Measurements from ENCODE around the gene MFRP. TPM values are rescaled to one million over a fixed set of nuclear protein-coding genes. Genes with fewer than 3 reads are reported as not detected.
A peak's percentile ranks its signal among the peaks of the same experiment; 100 is the strongest.

Gene MFRP
- total and polyA plus RNA-seq, 2 donors (not counting 1 experiment from before 2014, with no cell fraction given), result not detected

DNA sequence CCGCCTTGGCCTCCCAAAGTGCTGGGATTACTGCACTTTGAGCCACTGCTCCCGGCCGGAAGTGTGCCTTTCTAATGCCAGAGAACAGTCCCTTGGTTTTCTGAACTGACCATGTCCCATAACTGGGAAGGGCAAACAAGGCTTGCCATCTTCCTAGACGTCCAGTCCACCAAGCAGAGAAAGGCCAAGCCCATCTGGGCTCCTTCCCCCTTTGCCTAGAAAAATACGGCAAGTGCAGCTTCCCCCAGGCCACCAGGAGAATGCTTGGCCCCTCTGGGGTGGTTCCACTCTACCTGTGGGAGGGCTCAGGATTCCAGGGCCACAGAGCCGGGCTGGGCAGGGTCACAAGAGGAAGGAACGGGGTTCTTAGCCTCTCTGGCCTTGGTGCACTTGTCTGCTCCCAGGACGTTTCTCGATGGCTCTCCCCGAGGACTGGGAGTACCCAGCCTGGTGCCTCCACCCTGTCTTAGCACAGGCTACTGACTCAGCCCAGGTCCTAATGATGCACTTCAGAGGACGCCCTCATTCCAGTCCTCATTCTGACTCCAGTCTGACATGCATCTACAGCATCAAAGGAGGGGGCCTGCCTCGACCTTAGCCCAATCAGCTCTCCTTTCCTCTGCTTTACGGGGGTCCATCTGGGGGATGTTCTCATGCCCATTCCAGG lies 33.8 kb upstream of the MFRP start:
- no peak overlapping the region for H3K27ac ChIP-seq (ENCODE audit: insufficient read depth, low read length)
- H3K36me3 ChIP-seq (ENCODE audit: control insufficient read depth, insufficient read depth, low read length), result no peaks in the 10 kb centered on the region
- peaks cover 25% of the 10 kb centered on the region for H3K4me1 ChIP-seq (ENCODE audit: control insufficient read depth, extremely low read depth, insufficient read depth, low read length)
- H3K9ac ChIP-seq (ENCODE audit: insufficient read depth, low read length), result no peak overlapping the region
- no peak for DNase-seq (ENCODE audit: low read depth in 2 of 2)
- TF ChIP-seq, protein P1, sequence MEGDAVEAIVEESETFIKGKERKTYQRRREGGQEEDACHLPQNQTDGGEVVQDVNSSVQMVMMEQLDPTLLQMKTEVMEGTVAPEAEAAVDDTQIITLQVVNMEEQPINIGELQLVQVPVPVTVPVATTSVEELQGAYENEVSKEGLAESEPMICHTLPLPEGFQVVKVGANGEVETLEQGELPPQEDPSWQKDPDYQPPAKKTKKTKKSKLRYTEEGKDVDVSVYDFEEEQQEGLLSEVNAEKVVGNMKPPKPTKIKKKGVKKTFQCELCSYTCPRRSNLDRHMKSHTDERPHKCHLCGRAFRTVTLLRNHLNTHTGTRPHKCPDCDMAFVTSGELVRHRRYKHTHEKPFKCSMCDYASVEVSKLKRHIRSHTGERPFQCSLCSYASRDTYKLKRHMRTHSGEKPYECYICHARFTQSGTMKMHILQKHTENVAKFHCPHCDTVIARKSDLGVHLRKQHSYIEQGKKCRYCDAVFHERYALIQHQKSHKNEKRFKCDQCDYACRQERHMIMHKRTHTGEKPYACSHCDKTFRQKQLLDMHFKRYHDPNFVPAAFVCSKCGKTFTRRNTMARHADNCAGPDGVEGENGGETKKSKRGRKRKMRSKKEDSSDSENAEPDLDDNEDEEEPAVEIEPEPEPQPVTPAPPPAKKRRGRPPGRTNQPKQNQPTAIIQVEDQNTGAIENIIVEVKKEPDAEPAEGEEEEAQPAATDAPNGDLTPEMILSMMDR (conservative IDR thresholded peaks at IDR 0.05 in 1 of 2, IDR thresholded peaks at IDR 0.05 in 1 of 2; ENCODE audit: low read depth in 1 of 2, low read length in 2 of 2), result no peak
- H4K20me1 ChIP-seq (ENCODE audit: control insufficient read depth, extremely low read depth, insufficient read depth, low read length), result no peaks in the 10 kb centered on the region
- no peaks in the 10 kb centered on the region for H3K79me2 ChIP-seq (ENCODE audit: control insufficient read depth, insufficient read depth, low read length)
- no peak overlapping the region for H2AFZ ChIP-seq (ENCODE audit: low read length)
- no peak overlapping the region for H3K4me3 ChIP-seq (replicated peaks in 1 of 4; ENCODE audit: control extremely low read depth in 1 of 4, insufficient read depth in 1 of 4, low read depth in 3 of 4, low read length in 4 of 4)
- H3K9me3 ChIP-seq (ENCODE audit: control insufficient read depth, insufficient read depth, low read depth, low read length), result no peaks in the 10 kb centered on the region
- H3K27me3 ChIP-seq (ENCODE audit: control insufficient read depth, insufficient read depth, low read length), result peaks cover 6% of the 10 kb centered on the region
- H3K4me2 ChIP-seq (ENCODE audit: extremely low read depth, insufficient read depth, low read length), result peak overlapping the region; percentile 98

DNA sequence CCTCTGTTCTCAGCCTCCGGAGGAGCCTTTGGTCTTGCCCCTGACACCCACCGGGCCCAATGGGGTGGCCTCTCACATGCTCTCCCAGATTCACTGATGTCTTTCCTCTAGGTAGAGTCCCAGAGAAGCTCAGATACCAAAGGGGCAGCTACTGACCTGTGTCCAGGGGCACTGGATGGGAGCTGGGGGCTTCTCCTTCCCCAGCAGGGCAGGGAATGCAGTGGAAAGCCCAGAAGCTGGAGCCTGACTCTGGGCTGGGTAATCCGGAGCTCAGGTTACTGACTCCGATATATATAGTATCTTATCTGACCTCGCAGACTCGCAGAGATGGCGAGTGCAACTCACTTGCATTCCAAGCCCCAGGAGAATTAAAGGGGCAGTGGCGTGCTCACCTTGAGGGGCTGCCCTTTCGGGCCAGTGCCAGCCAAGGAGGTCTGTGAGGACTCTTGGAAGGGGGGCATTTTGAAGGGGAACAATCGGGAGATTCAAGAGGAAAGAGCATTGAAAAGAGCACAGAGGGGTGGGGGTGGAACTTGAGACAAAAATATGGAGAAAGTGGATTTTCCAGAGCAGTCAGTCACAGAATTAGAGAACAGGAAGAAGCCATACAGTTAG lies 32.5 kb upstream of the MFRP start:
- Histone ChIP-seq H3K79me2 (ENCODE audit: control insufficient read depth, insufficient read depth, low read length) (no peaks in the 10 kb centered on the region), H3K36me3 (ENCODE audit: control insufficient read depth, insufficient read depth, low read length) (no peaks in the 10 kb centered on the region), H3K27me3 (ENCODE audit: control insufficient read depth, insufficient read depth, low read length) (peaks cover 4% of the 10 kb centered on the region), H3K4me1 (ENCODE audit: control insufficient read depth, extremely low read depth, insufficient read depth, low read length) (peaks cover 35% of the 10 kb centered on the region), H3K4me3 (replicated peaks in 1 of 4; ENCODE audit: control extremely low read depth in 1 of 4, insufficient read depth in 1 of 4, low read depth in 3 of 4, low read length in 4 of 4) (no peak overlapping the region), H3K9me3 (ENCODE audit: control insufficient read depth, insufficient read depth, low read depth, low read length) (no peaks in the 10 kb centered on the region), H4K20me1 (ENCODE audit: control insufficient read depth, extremely low read depth, insufficient read depth, low read length) (no peaks in the 10 kb centered on the region), H2AFZ (ENCODE audit: low read length) (no peak overlapping the region), H3K4me2 (ENCODE audit: extremely low read depth, insufficient read depth, low read length) (no peak overlapping the region), H3K27ac (ENCODE audit: insufficient read depth, low read length) (no peak overlapping the region), H3K9ac (ENCODE audit: insufficient read depth, low read length) (no peak overlapping the region)
- TF ChIP-seq, protein P1 (conservative IDR thresholded peaks at IDR 0.05 in 1 of 2, IDR thresholded peaks at IDR 0.05 in 1 of 2; ENCODE audit: low read depth in 1 of 2, low read length in 2 of 2), result no peak
- TF ChIP-seq EZH2 (IDR thresholded peaks at IDR 0.05; ENCODE audit: low read length, missing control alignments), result no peak
- DNase-seq (ENCODE audit: low read depth in 2 of 2), result no peak

DNA sequence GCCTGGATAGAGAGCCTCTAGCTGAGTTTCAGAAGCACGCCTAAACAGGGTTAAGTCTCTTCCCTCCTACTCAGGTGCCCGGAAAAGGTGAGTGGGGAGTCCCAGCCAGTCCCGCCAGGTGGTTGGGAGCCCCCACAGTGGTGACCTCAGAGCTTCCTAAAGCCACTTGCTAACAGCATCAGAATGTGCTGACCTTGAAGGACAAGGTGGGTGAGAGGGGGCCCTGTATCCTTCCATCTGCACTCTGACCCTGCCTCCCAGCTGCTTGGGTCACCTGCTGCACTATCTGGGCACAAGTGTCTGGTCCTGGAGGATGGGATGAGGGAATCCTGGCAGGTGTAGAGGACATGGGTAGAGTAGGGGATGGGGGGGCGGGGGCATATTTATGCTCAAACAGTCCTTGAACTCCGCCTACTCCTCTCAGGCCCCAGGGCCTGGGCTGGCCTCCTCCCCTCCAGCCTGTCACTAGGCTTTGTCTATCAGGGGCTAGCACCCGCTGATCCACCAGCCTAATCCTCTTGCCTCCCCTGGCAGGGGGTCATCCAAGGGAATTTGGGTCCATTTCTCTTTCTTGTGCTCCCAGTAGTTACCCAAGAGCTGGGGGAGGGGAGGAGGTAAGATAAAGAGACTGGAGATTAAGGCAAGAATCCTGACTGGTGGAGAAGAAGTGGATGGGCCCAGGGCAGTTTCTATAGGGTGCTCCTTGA lies 31.6 kb upstream of the MFRP start:
- Histone ChIP-seq H2AFZ (ENCODE audit: low read length) (no peak overlapping the region), H3K27me3 (ENCODE audit: control insufficient read depth, insufficient read depth, low read length) (peaks cover 2% of the 10 kb centered on the region), H4K20me1 (ENCODE audit: control insufficient read depth, extremely low read depth, insufficient read depth, low read length) (no peaks in the 10 kb centered on the region), H3K27ac (ENCODE audit: insufficient read depth, low read length) (no peak overlapping the region), H3K9me3 (ENCODE audit: control insufficient read depth, insufficient read depth, low read depth, low read length) (no peaks in the 10 kb centered on the region), H3K79me2 (ENCODE audit: control insufficient read depth, insufficient read depth, low read length) (no peaks in the 10 kb centered on the region), H3K4me3 (replicated peaks in 1 of 4; ENCODE audit: control extremely low read depth in 1 of 4, insufficient read depth in 1 of 4, low read depth in 3 of 4, low read length in 4 of 4) (no peak overlapping the region), H3K36me3 (ENCODE audit: control insufficient read depth, insufficient read depth, low read length) (no peaks in the 10 kb centered on the region), H3K4me2 (ENCODE audit: extremely low read depth, insufficient read depth, low read length) (no peak overlapping the region), H3K4me1 (ENCODE audit: control insufficient read depth, extremely low read depth, insufficient read depth, low read length) (peaks cover 35% of the 10 kb centered on the region), H3K9ac (ENCODE audit: insufficient read depth, low read length) (no peak overlapping the region)
- TF ChIP-seq, protein P1 (conservative IDR thresholded peaks at IDR 0.05 in 1 of 2, IDR thresholded peaks at IDR 0.05 in 1 of 2; ENCODE audit: low read depth in 1 of 2, low read length in 2 of 2), result no peak
- TF ChIP-seq EZH2 (IDR thresholded peaks at IDR 0.05; ENCODE audit: low read length, missing control alignments), result no peak
- DNase-seq (ENCODE audit: low read depth in 2 of 2), result no peak
